Measurements from ENCODE around the gene ISYNA1. TPM values are rescaled to one million over a fixed set of nuclear protein-coding genes. Genes with fewer than 3 reads are reported as not detected.

Gene ISYNA1
- total and polyA plus RNA-seq, 2 donors (not counting 1 experiment from before 2014, with no cell fraction given) = 22.6 to 28.3 TPM

DNA sequence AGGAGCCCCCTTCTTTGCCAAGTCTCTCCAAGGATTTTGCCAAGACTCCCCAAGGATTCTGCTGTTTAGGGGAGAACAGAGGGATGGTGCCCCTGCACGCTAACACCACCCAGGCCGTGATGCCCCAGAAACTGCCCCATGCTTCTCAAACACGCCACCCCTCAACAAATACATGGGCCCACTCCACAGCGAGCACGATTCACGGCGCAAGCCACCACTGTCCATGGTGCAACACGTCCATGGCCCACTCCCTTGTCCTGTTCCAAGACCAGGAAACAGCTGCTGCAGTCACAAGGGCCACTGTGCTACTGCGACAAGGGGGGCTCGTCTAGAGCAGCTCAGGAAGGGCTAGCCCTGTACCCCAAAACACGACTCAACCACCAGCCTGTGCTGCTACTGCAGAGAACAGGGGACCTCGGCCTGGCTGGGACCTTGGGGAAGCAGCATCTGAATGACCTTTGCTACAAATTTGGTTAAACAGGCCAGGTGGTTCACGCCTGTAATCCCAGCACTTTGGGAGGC is 36.5 kb upstream of the ISYNA1 start:
- TF ChIP-seq, protein P1, sequence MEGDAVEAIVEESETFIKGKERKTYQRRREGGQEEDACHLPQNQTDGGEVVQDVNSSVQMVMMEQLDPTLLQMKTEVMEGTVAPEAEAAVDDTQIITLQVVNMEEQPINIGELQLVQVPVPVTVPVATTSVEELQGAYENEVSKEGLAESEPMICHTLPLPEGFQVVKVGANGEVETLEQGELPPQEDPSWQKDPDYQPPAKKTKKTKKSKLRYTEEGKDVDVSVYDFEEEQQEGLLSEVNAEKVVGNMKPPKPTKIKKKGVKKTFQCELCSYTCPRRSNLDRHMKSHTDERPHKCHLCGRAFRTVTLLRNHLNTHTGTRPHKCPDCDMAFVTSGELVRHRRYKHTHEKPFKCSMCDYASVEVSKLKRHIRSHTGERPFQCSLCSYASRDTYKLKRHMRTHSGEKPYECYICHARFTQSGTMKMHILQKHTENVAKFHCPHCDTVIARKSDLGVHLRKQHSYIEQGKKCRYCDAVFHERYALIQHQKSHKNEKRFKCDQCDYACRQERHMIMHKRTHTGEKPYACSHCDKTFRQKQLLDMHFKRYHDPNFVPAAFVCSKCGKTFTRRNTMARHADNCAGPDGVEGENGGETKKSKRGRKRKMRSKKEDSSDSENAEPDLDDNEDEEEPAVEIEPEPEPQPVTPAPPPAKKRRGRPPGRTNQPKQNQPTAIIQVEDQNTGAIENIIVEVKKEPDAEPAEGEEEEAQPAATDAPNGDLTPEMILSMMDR (IDR thresholded peaks at IDR 0.05) = no peak
- no peak for TF ChIP-seq EZH2 (IDR thresholded peaks at IDR 0.05; ENCODE audit: borderline replicate concordance, insufficient read depth, low read depth, low read length, poor library complexity, severe bottlenecking)

DNA sequence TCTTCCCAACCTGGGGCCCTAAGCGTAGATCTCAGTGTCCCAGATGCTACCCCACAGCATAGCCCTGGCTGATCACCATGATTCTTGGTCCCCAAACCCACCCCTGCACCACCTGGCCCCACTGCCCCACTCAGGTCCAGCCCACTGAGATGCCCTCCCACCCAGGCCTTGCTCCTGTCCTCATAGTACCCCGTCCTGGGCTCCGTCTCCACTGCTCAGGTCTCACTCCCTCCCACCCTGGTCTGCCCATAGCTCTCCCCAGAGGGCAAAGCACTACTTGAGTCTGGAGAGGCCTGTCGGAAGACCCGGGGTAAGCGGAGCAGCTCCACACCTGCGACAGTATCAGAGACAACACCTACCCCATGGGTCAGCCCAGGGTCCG is 35.8 kb upstream of the ISYNA1 start:
- no peaks in the 10 kb centered on the region for H3K27me3 ChIP-seq (replicated peaks in 1 of 4; ENCODE audit: control extremely low read depth in 1 of 4, control insufficient read depth in 3 of 4, insufficient read depth in 4 of 4, low read length in 3 of 4)
- intact Hi-C loops (cut with micrococcal nuclease) = no loop called here
- ATAC-seq (ENCODE audit: low read depth) = no peak
- H3K4me3 ChIP-seq (ENCODE audit: control extremely low read depth in 1 of 5, extremely low read depth in 1 of 5, insufficient read depth in 1 of 5, low read depth in 2 of 5, low read length in 4 of 5) = no peak overlapping the region
- DNase-seq = no peak
- no peak overlapping the region for H2AFZ ChIP-seq (ENCODE audit: insufficient read depth, low read depth, low read length, poor library complexity, severe bottlenecking)
- no peak overlapping the region for H3K27ac ChIP-seq (ENCODE audit: low read length in 2 of 2)
- peaks cover 2 to 8% of the 10 kb centered on the region in 2 donors for H3K4me1 ChIP-seq (ENCODE audit: control insufficient read depth in 2 of 2, insufficient read depth in 2 of 2, low read length in 2 of 2)
- ChIA-PET CTCF (interaction anchor here (0.5 to 1.2 kb wide), 3 partner anchors 12 to 996 kb away, joined by 3 to 7 read pairs (median 4); no protein-coding TSS in a partner anchor), POLR2A (no interaction called here)
- H3K79me2 ChIP-seq (ENCODE audit: control insufficient read depth, insufficient read depth, low read length) = peaks cover 76% of the 10 kb centered on the region
- 98% methylated on average over 8 of the region's 8 CpGs for WGBS (ENCODE audit: insufficient coverage)
- H4K20me1 ChIP-seq (ENCODE audit: control insufficient read depth, insufficient read depth, low read length, poor library complexity, severe bottlenecking) = peaks cover 96% of the 10 kb centered on the region
- H3K9ac ChIP-seq (ENCODE audit: low read length) = no peak overlapping the region
- peaks cover 0 to 19% of the 10 kb centered on the region in 2 experiments for H3K36me3 ChIP-seq (replicated peaks in 1 of 2; ENCODE audit: control extremely low read depth in 1 of 2, control insufficient read depth in 1 of 2, extremely low read depth in 1 of 2, insufficient read depth in 2 of 2, low read length in 1 of 2)
- H3K4me1 Mint-ChIP-seq = peaks cover 36% of the 10 kb centered on the region
- TF ChIP-seq EZH2 (IDR thresholded peaks at IDR 0.05; ENCODE audit: borderline replicate concordance, insufficient read depth, low read depth, low read length, poor library complexity, severe bottlenecking) = no peak
- TF ChIP-seq, protein P1 (IDR thresholded peaks at IDR 0.05) = no peak
- no peaks in the 10 kb centered on the region for H3K9me3 ChIP-seq (ENCODE audit: control extremely low read depth in 1 of 3, control insufficient read depth in 2 of 3, insufficient read depth in 1 of 3, low read length in 2 of 3)
- no peaks in the 10 kb centered on the region for H3K9me3 Mint-ChIP-seq (ENCODE audit: insufficient read depth)
- no peak overlapping the region for H3K27ac Mint-ChIP-seq
- H3K4me2 ChIP-seq (replicated peaks; ENCODE audit: low read depth, low read length, poor library complexity, severe bottlenecking) = no peak overlapping the region
- no peaks in the 10 kb centered on the region for H3K27me3 Mint-ChIP-seq
- no peak overlapping the region for H3K4me3 Mint-ChIP-seq

More for the DNA sequence above, 36.5 kb upstream of the ISYNA1 start:
- no peak for DNase-seq
- Mint-ChIP-seq H3K4me1 (peaks cover 43% of the 10 kb centered on the region), H3K9me3 (ENCODE audit: insufficient read depth) (no peaks in the 10 kb centered on the region), H3K27me3 (no peaks in the 10 kb centered on the region), H3K27ac (no peak overlapping the region), H3K4me3 (no peak overlapping the region)
- intact Hi-C loops (cut with micrococcal nuclease) = no loop called here
- Histone ChIP-seq H3K4me2 (replicated peaks; ENCODE audit: low read depth, low read length, poor library complexity, severe bottlenecking) (no peak overlapping the region), H3K36me3 (replicated peaks in 1 of 2; ENCODE audit: control extremely low read depth in 1 of 2, control insufficient read depth in 1 of 2, extremely low read depth in 1 of 2, insufficient read depth in 2 of 2, low read length in 1 of 2) (peaks cover 0 to 16% of the 10 kb centered on the region in 2 experiments), H3K27ac (ENCODE audit: low read length in 2 of 2) (no peak overlapping the region), H3K79me2 (ENCODE audit: control insufficient read depth, insufficient read depth, low read length) (peaks cover 76% of the 10 kb centered on the region), H3K9ac (ENCODE audit: low read length) (no peak overlapping the region), H3K9me3 (ENCODE audit: control extremely low read depth in 1 of 3, control insufficient read depth in 2 of 3, insufficient read depth in 1 of 3, low read length in 2 of 3) (no peaks in the 10 kb centered on the region), H3K27me3 (replicated peaks in 1 of 4; ENCODE audit: control extremely low read depth in 1 of 4, control insufficient read depth in 3 of 4, insufficient read depth in 4 of 4, low read length in 3 of 4) (no peaks in the 10 kb centered on the region), H2AFZ (ENCODE audit: insufficient read depth, low read depth, low read length, poor library complexity, severe bottlenecking) (no peak overlapping the region), H4K20me1 (ENCODE audit: control insufficient read depth, insufficient read depth, low read length, poor library complexity, severe bottlenecking) (peaks cover 95% of the 10 kb centered on the region), H3K4me3 (ENCODE audit: control extremely low read depth in 1 of 5, extremely low read depth in 1 of 5, insufficient read depth in 1 of 5, low read depth in 2 of 5, low read length in 4 of 5) (no peak overlapping the region), H3K4me1 (ENCODE audit: control insufficient read depth in 2 of 2, insufficient read depth in 2 of 2, low read length in 2 of 2) (peaks cover 9 to 15% of the 10 kb centered on the region in 2 donors)
- CTCF ChIA-PET = interaction anchor here (0.6 to 1.6 kb wide), 3 partner anchors 11 to 14 kb away, joined by 3 read pairs; no protein-coding TSS in a partner anchor
- POLR2A ChIA-PET = no interaction called here
- no peak for ATAC-seq (ENCODE audit: low read depth)
- WGBS (ENCODE audit: insufficient coverage) = 93% methylated on average over 12 of the region's 13 CpGs
